Common myeloid progenitor, CD34-positive (primary cell): Measurements from ENCODE around the gene ZC3H18.

Source experiments
- CTCF ChIA-PET: fragments of 350-600 bp; sonication (Branson Sonifier 250); formaldehyde crosslinking; loops from one replicate; lab custom pipeline; 2021; ENCODE audit warnings: antibody characterized with exemption; lab: Charles Lee
- POLR2A ChIA-PET: fragments of 350-600 bp; sonication (Branson Sonifier 250); formaldehyde crosslinking; loops from one replicate; lab custom pipeline; 2021; ENCODE audit warnings: antibody characterized with exemption; lab: Charles Lee
- DNase-seq, 3 donors: peaks; one replicate each; pipeline versions ENCODE4 v3.0.0 to v3.0.0-alpha.2; 2013
- H3K27ac ChIP-seq, 2 experiments: 1 replicate in 1 of 2; 2 replicates in 1 of 2; pipeline ENCODE4 v1.7.0; 2013; ENCODE audit warnings: inconsistent platforms in 2 of 2, low read length in 2 of 2, mild to moderate bottlenecking in 2 of 2, low read depth in 1 of 2, moderate library complexity in 1 of 2; ENCODE audit not compliant: severe bottlenecking in 2 of 2, insufficient read depth in 1 of 2, poor library complexity in 1 of 2
- H3K27me3 ChIP-seq, 5 experiments: replicated peaks in 2 of 5; 1 replicate in 3 of 5; 2 replicates in 2 of 5; pipeline versions ENCODE4 v1.6.1 to v1.7.0; 2013; ENCODE audit warnings: low read length in 4 of 5, mild to moderate bottlenecking in 2 of 5, moderate library complexity in 2 of 5, inconsistent platforms in 1 of 5; ENCODE audit not compliant: insufficient read depth in 5 of 5, control insufficient read depth in 4 of 5
- H3K36me3 ChIP-seq, 4 experiments: 1 replicate in 2 of 4; 2 replicates in 2 of 4; pipeline versions ENCODE4 v1.6.1 to v1.7.0; 2013; ENCODE audit warnings: low read length in 3 of 4, control low read depth in 1 of 4, mild to moderate bottlenecking in 1 of 4; ENCODE audit not compliant: control insufficient read depth in 4 of 4, insufficient read depth in 4 of 4
- H3K4me1 ChIP-seq, 4 experiments: 1 replicate in 3 of 4; 2 replicates in 1 of 4; pipeline versions ENCODE4 v1.6.1 to v1.7.1; 2013; ENCODE audit warnings: low read length in 3 of 4, mild to moderate bottlenecking in 3 of 4, control low read depth in 1 of 4, inconsistent platforms in 1 of 4, moderate library complexity in 1 of 4; ENCODE audit not compliant: control insufficient read depth in 4 of 4, insufficient read depth in 4 of 4; ENCODE audit errors: control extremely low read depth in 1 of 4
- H3K4me3 ChIP-seq, 7 experiments: 1 replicate in 4 of 7; 2 replicates in 3 of 7; pipeline versions ENCODE4 v1.5.1 to v1.7.0; 2013; ENCODE audit warnings: mild to moderate bottlenecking in 7 of 7, low read length in 6 of 7, moderate library complexity in 6 of 7, inconsistent platforms in 2 of 7, low read depth in 2 of 7, control low read depth in 1 of 7; ENCODE audit not compliant: insufficient read depth in 4 of 7, control insufficient read depth in 1 of 7; ENCODE audit errors: extremely low read depth in 1 of 7
- H3K9me3 ChIP-seq, 5 experiments: 1 replicate in 4 of 5; 2 replicates in 1 of 5; pipeline versions ENCODE4 v1.6.1 to v1.7.1; 2013; ENCODE audit warnings: low read length in 4 of 5, mild to moderate bottlenecking in 2 of 5, inconsistent platforms in 1 of 5, low read depth in 1 of 5, moderate library complexity in 1 of 5; ENCODE audit not compliant: control insufficient read depth in 4 of 5, insufficient read depth in 2 of 5; ENCODE audit errors: control extremely low read depth in 1 of 5
- WGBS: methylation state at CpG from one replicate; pipeline ENCODE4 v1.1.5; 2013; ENCODE audit not compliant: insufficient coverage; 5-methylcytosine and 5-hydroxymethylcytosine counted together

ZC3H18 gene

GRCh38 chr16:88540346-88540977 lies 29.7 kb upstream of the ZC3H18 start:
- no peak for DNase-seq
- CTCF ChIA-PET: interaction anchor here (0.7 to 2.5 kb wide), 6 partner anchors 10 to 97 kb away, joined by 3 to 10 read pairs (median 5); no protein-coding TSS in a partner anchor
- Histone ChIP-seq H3K27me3 (peaks cover 0 to 47% (median 4%) of the 10 kb centered on the region in 5 experiments), H3K36me3 (no peaks in the 10 kb centered on the region), H3K4me1 (peaks cover 0 to 2% (median 0%) of the 10 kb centered on the region in 4 experiments), H3K27ac (no peak overlapping the region), H3K9me3 (peaks cover 1 to 27% (median 19%) of the 10 kb centered on the region in 5 experiments), H3K4me3 (no peak overlapping the region)
- POLR2A ChIA-PET: no interaction called here
- 68% methylated on average over 14 of the region's 20 CpGs for WGBS

- ChIA-PET CTCF (interaction anchor here (2.5 kb wide), 1 partner anchor 17 kb away, joined by 6 read pairs; no protein-coding TSS in a partner anchor), POLR2A (interaction anchor here (1.2 kb wide), 1 partner anchor 10 kb away, joined by 3 read pairs; no protein-coding TSS in a partner anchor)
- Histone ChIP-seq H3K27ac (no peak overlapping the region), H3K4me3 (no peak overlapping the region), H3K4me1 (no peaks in the 10 kb centered on the region), H3K9me3 (peaks cover 1 to 27% (median 19%) of the 10 kb centered on the region in 5 experiments), H3K27me3 (peaks cover 0 to 60% (median 4%) of the 10 kb centered on the region in 5 experiments), H3K36me3 (no peaks in the 10 kb centered on the region)
- no peak for DNase-seq
- 87% methylated on average over 12 of the region's 15 CpGs for WGBS
These were observed 28.2 kb upstream of the ZC3H18 start for GRCh38 chr16:88541831-88542616.

- H3K27me3 ChIP-seq: peaks cover 0 to 58% (median 4%) of the 10 kb centered on the region in 5 experiments
- H3K27ac ChIP-seq: no peak overlapping the region
- DNase-seq: no peak
- no peak overlapping the region for H3K4me3 ChIP-seq
- POLR2A ChIA-PET: interaction anchor here (1.2 kb wide), 1 partner anchor 11 kb away, joined by 3 read pairs; no protein-coding TSS in a partner anchor
- CTCF ChIA-PET: interaction anchor here (3.1 kb wide), 1 partner anchor 18 kb away, joined by 11 read pairs; no protein-coding TSS in a partner anchor
- 87% methylated on average over 8 of the region's 8 CpGs for whole genome bisulfite sequencing
- H3K4me1 ChIP-seq: peaks cover 0 to 6% (median 1%) of the 10 kb centered on the region in 4 experiments
- no peaks in the 10 kb centered on the region for H3K36me3 ChIP-seq
- peaks cover 1 to 27% (median 19%) of the 10 kb centered on the region in 5 experiments for H3K9me3 ChIP-seq
These were observed 26.9 kb upstream of the ZC3H18 start for GRCh38 chr16:88543230-88543813.

GRCh38 chr16:88545781-88546180 lies 24.4 kb upstream of the ZC3H18 start:
- POLR2A ChIA-PET: no interaction called here
- WGBS: 75% methylated on average over 5 of the region's 7 CpGs
- CTCF ChIA-PET: interaction anchor here (0.6 to 3.1 kb wide), 3 partner anchors 15 to 372 kb away, joined by 3 to 11 read pairs (median 4); no protein-coding TSS in a partner anchor

GRCh38 chr16:88548131-88548874 lies 21.9 kb upstream of the ZC3H18 start:
- Histone ChIP-seq H3K4me3 (no peak overlapping the region), H3K27ac (no peak overlapping the region), H3K4me1 (peaks cover 0 to 38% (median 23%) of the 10 kb centered on the region in 4 experiments), H3K9me3 (peaks cover 1 to 19% (median 10%) of the 10 kb centered on the region in 5 experiments), H3K27me3 (peaks cover 0 to 18% (median 0%) of the 10 kb centered on the region in 5 experiments), H3K36me3 (no peaks in the 10 kb centered on the region)
- DNase-seq: no peak
- ChIA-PET CTCF (interaction anchor here (1.4 to 4.8 kb wide), 2 partner anchors 13 to 39 kb away, joined by 3 to 20 read pairs; no protein-coding TSS in a partner anchor), POLR2A (no interaction called here)
- 83% methylated on average over 10 of the region's 15 CpGs for WGBS

More at GRCh38 chr16:88545781-88546180, 24.4 kb upstream of the ZC3H18 start:
- H3K9me3 ChIP-seq: peaks cover 1 to 27% (median 19%) of the 10 kb centered on the region in 5 experiments
- H3K36me3 ChIP-seq: no peaks in the 10 kb centered on the region
- no peak overlapping the region for H3K4me3 ChIP-seq
- no peak for DNase-seq
- H3K4me1 ChIP-seq: peaks cover 0 to 21% (median 15%) of the 10 kb centered on the region in 4 experiments
- H3K27ac ChIP-seq: no peak overlapping the region
- H3K27me3 ChIP-seq: peaks cover 0 to 34% (median 0%) of the 10 kb centered on the region in 5 experiments

- H3K27me3 ChIP-seq: peaks cover 0 to 18% (median 0%) of the 10 kb centered on the region in 5 experiments
- CTCF ChIA-PET: interaction anchor here (1.1 to 4.8 kb wide), 3 partner anchors 12 to 94 kb away, joined by 3 to 20 read pairs (median 3); no protein-coding TSS in a partner anchor
- peaks cover 0 to 38% (median 23%) of the 10 kb centered on the region in 4 experiments for H3K4me1 ChIP-seq
- POLR2A ChIA-PET: no interaction called here
- no peaks in the 10 kb centered on the region for H3K36me3 ChIP-seq
- WGBS: 84% methylated on average over 10 of the region's 13 CpGs
- H3K9me3 ChIP-seq: peaks cover 1 to 13% (median 5%) of the 10 kb centered on the region in 5 experiments
- no peak for DNase-seq
- no peak overlapping the region for H3K4me3 ChIP-seq
- no peak overlapping the region for H3K27ac ChIP-seq
These were observed 21.2 kb upstream of the ZC3H18 start for GRCh38 chr16:88548985-88549384.
